CD14-positive monocyte (primary cell): ENCODE measurements around the gene FAM221A. TPM values are rescaled to one million over a fixed set of nuclear protein-coding genes. Genes with fewer than 3 reads are reported as not detected.

Source experiments
- DNase-seq, 3 donors: peaks; one replicate each; pipeline ENCODE4 v3.0.0-alpha.2; 2011 to 2022
- H2AFZ ChIP-seq: 2 replicates; pipeline ENCODE4 v1.6.0; 2012; ENCODE audit warnings: mild to moderate bottlenecking, low read depth, low read length, inconsistent platforms; ENCODE audit not compliant: insufficient read depth, poor library complexity, severe bottlenecking
- H3K27ac ChIP-seq, 2 donors: 1 replicate in 1 of 2; 2 replicates in 1 of 2; pipeline ENCODE4 v1.5.1; 2012 to 2013; ENCODE audit warnings: low read length in 2 of 2, control low read depth in 1 of 2, inconsistent platforms in 1 of 2, low read depth in 1 of 2, mild to moderate bottlenecking in 1 of 2
- H3K27me3 ChIP-seq, 2 donors: one replicate each; pipeline versions ENCODE4 v1.6.0 to v1.6.1; 2011 to 2013; ENCODE audit warnings: low read length in 2 of 2; ENCODE audit not compliant: control insufficient read depth in 2 of 2, insufficient read depth in 2 of 2
- H3K36me3 ChIP-seq, 2 donors: replicated peaks in 1 of 2; 1 replicate in 1 of 2; 2 replicates in 1 of 2; pipeline versions ENCODE4 v1.5.1 to v1.6.1; 2012 to 2013; ENCODE audit warnings: low read length in 2 of 2, control low read depth in 1 of 2, inconsistent platforms in 1 of 2, mild to moderate bottlenecking in 1 of 2; ENCODE audit not compliant: insufficient read depth in 2 of 2, control insufficient read depth in 1 of 2
- H3K4me1 ChIP-seq, 2 donors: 1 replicate in 1 of 2; 2 replicates in 1 of 2; pipeline versions ENCODE4 v1.5.1 to v1.6.1; 2012 to 2013; ENCODE audit warnings: low read length in 2 of 2, control low read depth in 1 of 2, inconsistent platforms in 1 of 2, mild to moderate bottlenecking in 1 of 2, moderate library complexity in 1 of 2; ENCODE audit not compliant: insufficient read depth in 2 of 2, control insufficient read depth in 1 of 2
- H3K4me2 ChIP-seq: replicated peaks from 2 replicates; pipeline ENCODE3; 2012; ENCODE audit warnings: low read length, moderate library complexity, mild to moderate bottlenecking; ENCODE audit not compliant: poor library complexity, severe bottlenecking; ENCODE audit errors: extremely low read depth
- H3K4me3 ChIP-seq, 3 experiments: fragments of 200-600 bp in 1 of 3; sonication (generic) in 1 of 3; replicated peaks in 1 of 3; 1 replicate in 2 of 3; 2 replicates in 1 of 3; pipeline ENCODE4 v1.5.1; 2011 to 2013; ENCODE audit warnings: low read length in 3 of 3, mild to moderate bottlenecking in 3 of 3, control low read depth in 2 of 3, low read depth in 2 of 3, inconsistent platforms in 1 of 3, moderate library complexity in 1 of 3
- H3K79me2 ChIP-seq: 2 replicates; pipeline ENCODE4 v1.6.0; 2012; ENCODE audit warnings: mild to moderate bottlenecking, control low read depth, inconsistent platforms, low read length, moderate library complexity; ENCODE audit not compliant: insufficient read depth
- H3K9ac ChIP-seq: 2 replicates; pipeline ENCODE4 v1.6.0; 2017; ENCODE audit warnings: low read length, mild to moderate bottlenecking; ENCODE audit not compliant: insufficient read depth, poor library complexity, severe bottlenecking
- H3K9me3 ChIP-seq, 2 donors: replicated peaks in 1 of 2; 1 replicate in 1 of 2; 2 replicates in 1 of 2; pipeline versions ENCODE4 v1.5.1 to v1.6.1; 2012 to 2013; ENCODE audit warnings: low read length in 2 of 2, control low read depth in 1 of 2; ENCODE audit not compliant: control insufficient read depth in 1 of 2, insufficient read depth in 1 of 2
- H4K20me1 ChIP-seq: 2 replicates; pipeline ENCODE4 v1.6.0; 2012; ENCODE audit warnings: mild to moderate bottlenecking, low read length, control low read depth, moderate library complexity; ENCODE audit not compliant: insufficient read depth
- H3K27ac Mint-ChIP-seq, 7 donors: one replicate each; pipeline ENCODE4 v1.8.0; 2020; ENCODE audit warnings: mild to moderate bottlenecking in 7 of 7, mixed read lengths in 7 of 7, moderate library complexity in 6 of 7, inconsistent platforms in 2 of 7
- H3K27me3 Mint-ChIP-seq, 3 donors: one replicate each; pipeline ENCODE4 v1.8.0; 2021 to 2022; ENCODE audit warnings: low read depth in 3 of 3, mild to moderate bottlenecking in 3 of 3, mixed read lengths in 3 of 3, moderate library complexity in 3 of 3, inconsistent platforms in 1 of 3
- H3K36me3 Mint-ChIP-seq, 2 donors: one replicate each; pipeline ENCODE4 v1.8.0; 2020; ENCODE audit warnings: mixed read lengths in 2 of 2, inconsistent platforms in 1 of 2, mild to moderate bottlenecking in 1 of 2
- H3K4me1 Mint-ChIP-seq: one replicate; pipeline ENCODE4 v1.8.0; 2020; ENCODE audit warnings: mild to moderate bottlenecking, mixed read lengths
- H3K4me3 Mint-ChIP-seq, 2 donors: one replicate each; pipeline ENCODE4 v1.8.0; 2020; ENCODE audit warnings: mild to moderate bottlenecking in 2 of 2, mixed read lengths in 2 of 2, moderate library complexity in 1 of 2
- H3K9me3 Mint-ChIP-seq, 7 donors: one replicate each; pipeline ENCODE4 v1.8.0; 2020 to 2022; ENCODE audit warnings: mixed read lengths in 7 of 7, mild to moderate bottlenecking in 6 of 7, moderate library complexity in 6 of 7, inconsistent platforms in 2 of 7
- WGBS: methylation state at CpG from one replicate; pipeline ENCODE4 v1.1.5; 2013; ENCODE audit warnings: missing lambda C conversion rate; ENCODE audit not compliant: insufficient coverage; 5-methylcytosine and 5-hydroxymethylcytosine counted together
- intact Hi-C, 2 donors: fragments of 100-400 bp; cut with micrococcal nuclease; formaldehyde crosslinking; loops; one replicate each; pipeline versions ENCODE4 v1.15.0 to v1.15.1; 2023
- polyA plus RNA-seq, 3 donors: library from polyadenylated mRNA; depleted of rRNA in 1 of 3; unstranded in 2 of 3; stranded (reverse) in 1 of 3; fragments of 300-500 nt in 2 of 3; fragments of >200 nt in 1 of 3; fragmentation: Illumina TruSeq in 2 of 3; gene quantifications; 1 replicate in 2 of 3; 2 replicates in 1 of 3; pipeline ENCODE4 v1.2.3, GENCODE V29; 2012 to 2021
- TF ChIP-seq, protein P1 (sequence below): fragments of 200-600 bp; IDR thresholded peaks from one replicate; pipeline ENCODE4 v1.8.0; 2022; ENCODE audit warnings: antibody characterized with exemption, mild to moderate bottlenecking

The FAM221A gene
- polyA plus RNA-seq, 3 donors, result 1.4 to 7.8 (median 2.1) TPM

DNA sequence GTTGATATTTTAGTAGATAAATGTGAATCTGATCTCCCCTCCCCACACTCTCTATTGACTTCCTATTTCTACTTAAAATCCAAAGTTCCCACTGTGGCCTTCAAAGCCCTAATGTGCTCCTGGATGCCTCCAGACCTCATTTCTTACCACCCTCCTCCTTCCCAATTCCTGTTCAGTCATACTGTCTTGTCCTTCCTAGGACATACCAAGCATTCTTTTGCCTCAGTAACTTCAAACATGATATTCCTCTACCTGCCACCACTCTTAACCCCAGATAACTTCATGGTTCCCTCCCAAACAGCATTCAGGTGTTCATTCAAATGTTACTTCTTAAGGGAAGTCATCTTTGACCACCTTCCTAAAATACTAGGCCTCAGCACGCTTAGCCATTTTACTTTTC is 34.2 kb upstream of the FAM221A start:
- H3K27ac ChIP-seq, result no peak overlapping the region
- no peaks in the 10 kb centered on the region for H3K27me3 Mint-ChIP-seq
- intact Hi-C loops, result no loop called here
- no peaks in the 10 kb centered on the region for H3K36me3 ChIP-seq
- H3K27ac Mint-ChIP-seq, result no peak overlapping the region
- DNase-seq, result no peak
- no peaks in the 10 kb centered on the region for H3K27me3 ChIP-seq
- H2AFZ ChIP-seq, result no peak overlapping the region
- H3K4me3 ChIP-seq, result no peak overlapping the region
- H3K4me3 Mint-ChIP-seq, result no peak overlapping the region
- no peak overlapping the region for H3K9ac ChIP-seq
- no peaks in the 10 kb centered on the region for H3K36me3 Mint-ChIP-seq
- no peaks in the 10 kb centered on the region for H3K4me1 ChIP-seq
- H3K4me1 Mint-ChIP-seq, result no peaks in the 10 kb centered on the region
- no peak overlapping the region for H3K4me2 ChIP-seq
- no peaks in the 10 kb centered on the region for H3K79me2 ChIP-seq
- H4K20me1 ChIP-seq, result no peaks in the 10 kb centered on the region
- no CpG with 5 or more reads among the region's 1 CpG for whole genome bisulfite sequencing
- H3K9me3 ChIP-seq, result no peaks in the 10 kb centered on the region
- TF ChIP-seq, protein P1, sequence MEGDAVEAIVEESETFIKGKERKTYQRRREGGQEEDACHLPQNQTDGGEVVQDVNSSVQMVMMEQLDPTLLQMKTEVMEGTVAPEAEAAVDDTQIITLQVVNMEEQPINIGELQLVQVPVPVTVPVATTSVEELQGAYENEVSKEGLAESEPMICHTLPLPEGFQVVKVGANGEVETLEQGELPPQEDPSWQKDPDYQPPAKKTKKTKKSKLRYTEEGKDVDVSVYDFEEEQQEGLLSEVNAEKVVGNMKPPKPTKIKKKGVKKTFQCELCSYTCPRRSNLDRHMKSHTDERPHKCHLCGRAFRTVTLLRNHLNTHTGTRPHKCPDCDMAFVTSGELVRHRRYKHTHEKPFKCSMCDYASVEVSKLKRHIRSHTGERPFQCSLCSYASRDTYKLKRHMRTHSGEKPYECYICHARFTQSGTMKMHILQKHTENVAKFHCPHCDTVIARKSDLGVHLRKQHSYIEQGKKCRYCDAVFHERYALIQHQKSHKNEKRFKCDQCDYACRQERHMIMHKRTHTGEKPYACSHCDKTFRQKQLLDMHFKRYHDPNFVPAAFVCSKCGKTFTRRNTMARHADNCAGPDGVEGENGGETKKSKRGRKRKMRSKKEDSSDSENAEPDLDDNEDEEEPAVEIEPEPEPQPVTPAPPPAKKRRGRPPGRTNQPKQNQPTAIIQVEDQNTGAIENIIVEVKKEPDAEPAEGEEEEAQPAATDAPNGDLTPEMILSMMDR, result no peak
- H3K9me3 Mint-ChIP-seq, result peaks cover 0 to 4% (median under 1%) of the 10 kb centered on the region in 7 donors

DNA sequence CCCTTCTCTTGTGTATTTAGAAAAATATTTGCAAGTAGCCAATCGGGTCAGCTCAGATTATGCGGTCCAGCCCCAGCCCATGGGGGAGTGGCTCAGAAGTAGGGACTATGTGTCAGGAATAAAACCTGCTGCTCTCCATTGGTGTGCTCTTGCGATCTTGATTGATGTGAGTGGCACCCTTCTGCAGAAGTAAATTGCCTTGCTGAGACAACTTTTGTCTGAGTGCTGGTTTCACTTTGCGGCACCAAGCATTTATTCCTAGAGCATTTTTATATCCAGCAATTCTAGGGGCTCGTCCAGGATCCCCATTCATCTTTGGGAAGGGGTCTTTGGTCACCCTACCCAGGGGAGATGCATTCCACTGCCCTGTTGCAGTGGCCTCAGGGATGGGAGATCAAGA is 26.1 kb upstream of the FAM221A start:
- no peaks in the 10 kb centered on the region for H3K79me2 ChIP-seq
- peaks cover 36% of the 10 kb centered on the region in 2 donors for H3K9me3 ChIP-seq
- no peak overlapping the region for H3K4me3 Mint-ChIP-seq
- H3K36me3 ChIP-seq, result no peaks in the 10 kb centered on the region
- peak overlapping the region in 1 of 3 experiments; percentile 4 for H3K4me3 ChIP-seq
- TF ChIP-seq, protein P1, result no peak
- H3K4me1 ChIP-seq, result no peaks in the 10 kb centered on the region
- H3K9me3 Mint-ChIP-seq, result peaks cover 26 to 50% (median 38%) of the 10 kb centered on the region in 7 donors
- peaks cover 0 to 2% (median 1%) of the 10 kb centered on the region in 3 donors for H3K27me3 Mint-ChIP-seq
- H4K20me1 ChIP-seq, result no peaks in the 10 kb centered on the region
- no peak overlapping the region for H3K27ac Mint-ChIP-seq
- H3K36me3 Mint-ChIP-seq, result no peaks in the 10 kb centered on the region
- intact Hi-C loops, result no loop called here
- H2AFZ ChIP-seq, result no peak overlapping the region
- no peak overlapping the region for H3K27ac ChIP-seq
- no peaks in the 10 kb centered on the region for H3K27me3 ChIP-seq
- 83% methylated on average over 1 of the region's 5 CpGs for WGBS
- H3K9ac ChIP-seq, result no peak overlapping the region
- no peaks in the 10 kb centered on the region for H3K4me1 Mint-ChIP-seq
- no peak overlapping the region for H3K4me2 ChIP-seq
- no peak for DNase-seq
